SK-N-SH (cell line): ENCODE data around the gene EIF1.

Experiments
- FOXM1 ChIP-seq: IDR thresholded peaks from 2 replicates; pipeline ENCODE4 v1.4.0; 2012; ENCODE audit warnings: low read depth, mild to moderate bottlenecking
- GABPA ChIP-seq: IDR thresholded peaks from 2 replicates; pipeline ENCODE4 v1.4.0; 2012; ENCODE audit warnings: low read depth, mild to moderate bottlenecking
- MEF2A ChIP-seq: IDR thresholded peaks from 2 replicates; pipeline ENCODE4 v1.4.0; 2012; ENCODE audit warnings: low read depth, borderline replicate concordance
- MXI1 ChIP-seq: IDR thresholded peaks from 2 replicates; pipeline ENCODE4 v1.6.1; 2012; ENCODE audit warnings: mild to moderate bottlenecking, low read depth, low read length, improper control_type of control experiment
- NRF1 ChIP-seq: IDR thresholded peaks from 2 replicates; pipeline ENCODE4 v1.6.1; 2012; ENCODE audit warnings: low read depth, mild to moderate bottlenecking, low read length
- POLR2AphosphoS5 ChIP-seq: IDR thresholded peaks from 2 replicates; pipeline ENCODE4 v1.6.1; 2012; ENCODE audit warnings: low read depth, low read length
- YY1 ChIP-seq: IDR thresholded peaks from 2 replicates; pipeline ENCODE4 v1.4.0; 2012; ENCODE audit warnings: low read depth, mild to moderate bottlenecking
- TF ChIP-seq, protein P1 (sequence below): IDR thresholded peaks from 2 replicates; pipeline ENCODE4 v1.6.1; 2012; ENCODE audit warnings: mild to moderate bottlenecking, low read depth, low read length, moderate library complexity
- TF ChIP-seq, protein P2 (sequence below): fragments of 200-600 bp; sonication (generic); IDR thresholded peaks from 2 replicates; pipeline ENCODE4 v1.6.1; 2017; ENCODE audit warnings: antibody characterized with exemption, mild to moderate bottlenecking, moderate library complexity
- TF ChIP-seq, protein P3 (sequence below): IDR thresholded peaks from 2 replicates; pipeline ENCODE4 v1.4.0; 2012; ENCODE audit warnings: low read depth
- TF ChIP-seq, protein P4 (sequence below): IDR thresholded peaks from 2 replicates; pipeline ENCODE4 v1.4.0; 2012; ENCODE audit warnings: low read depth, borderline replicate concordance
- TF ChIP-seq, protein P5 (sequence below): IDR thresholded peaks from 2 replicates; pipeline ENCODE4 v1.4.0; 2012; ENCODE audit warnings: low read depth, borderline replicate concordance

DNA sequence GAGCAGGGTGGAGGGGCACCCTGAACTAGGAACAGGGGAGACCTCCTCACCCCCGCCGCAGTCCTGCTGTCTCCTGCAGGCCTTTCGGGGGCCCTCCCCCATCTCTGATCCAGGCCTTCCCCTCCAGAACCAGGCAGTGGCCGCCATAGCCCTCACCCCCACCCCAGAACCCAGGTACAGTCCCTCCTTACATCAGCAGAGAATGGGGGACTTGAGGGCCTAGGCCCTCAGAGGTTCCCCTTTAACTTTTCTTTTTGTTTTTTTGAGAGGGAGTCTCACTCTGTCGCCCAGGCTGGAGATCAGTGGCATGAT, 50.1 kb downstream of the EIF1 start:
- no peak for TF ChIP-seq YY1
- TF ChIP-seq, protein P1, sequence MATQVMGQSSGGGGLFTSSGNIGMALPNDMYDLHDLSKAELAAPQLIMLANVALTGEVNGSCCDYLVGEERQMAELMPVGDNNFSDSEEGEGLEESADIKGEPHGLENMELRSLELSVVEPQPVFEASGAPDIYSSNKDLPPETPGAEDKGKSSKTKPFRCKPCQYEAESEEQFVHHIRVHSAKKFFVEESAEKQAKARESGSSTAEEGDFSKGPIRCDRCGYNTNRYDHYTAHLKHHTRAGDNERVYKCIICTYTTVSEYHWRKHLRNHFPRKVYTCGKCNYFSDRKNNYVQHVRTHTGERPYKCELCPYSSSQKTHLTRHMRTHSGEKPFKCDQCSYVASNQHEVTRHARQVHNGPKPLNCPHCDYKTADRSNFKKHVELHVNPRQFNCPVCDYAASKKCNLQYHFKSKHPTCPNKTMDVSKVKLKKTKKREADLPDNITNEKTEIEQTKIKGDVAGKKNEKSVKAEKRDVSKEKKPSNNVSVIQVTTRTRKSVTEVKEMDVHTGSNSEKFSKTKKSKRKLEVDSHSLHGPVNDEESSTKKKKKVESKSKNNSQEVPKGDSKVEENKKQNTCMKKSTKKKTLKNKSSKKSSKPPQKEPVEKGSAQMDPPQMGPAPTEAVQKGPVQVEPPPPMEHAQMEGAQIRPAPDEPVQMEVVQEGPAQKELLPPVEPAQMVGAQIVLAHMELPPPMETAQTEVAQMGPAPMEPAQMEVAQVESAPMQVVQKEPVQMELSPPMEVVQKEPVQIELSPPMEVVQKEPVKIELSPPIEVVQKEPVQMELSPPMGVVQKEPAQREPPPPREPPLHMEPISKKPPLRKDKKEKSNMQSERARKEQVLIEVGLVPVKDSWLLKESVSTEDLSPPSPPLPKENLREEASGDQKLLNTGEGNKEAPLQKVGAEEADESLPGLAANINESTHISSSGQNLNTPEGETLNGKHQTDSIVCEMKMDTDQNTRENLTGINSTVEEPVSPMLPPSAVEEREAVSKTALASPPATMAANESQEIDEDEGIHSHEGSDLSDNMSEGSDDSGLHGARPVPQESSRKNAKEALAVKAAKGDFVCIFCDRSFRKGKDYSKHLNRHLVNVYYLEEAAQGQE: no peak
- no peak for TF ChIP-seq FOXM1
- TF ChIP-seq, protein P2, sequence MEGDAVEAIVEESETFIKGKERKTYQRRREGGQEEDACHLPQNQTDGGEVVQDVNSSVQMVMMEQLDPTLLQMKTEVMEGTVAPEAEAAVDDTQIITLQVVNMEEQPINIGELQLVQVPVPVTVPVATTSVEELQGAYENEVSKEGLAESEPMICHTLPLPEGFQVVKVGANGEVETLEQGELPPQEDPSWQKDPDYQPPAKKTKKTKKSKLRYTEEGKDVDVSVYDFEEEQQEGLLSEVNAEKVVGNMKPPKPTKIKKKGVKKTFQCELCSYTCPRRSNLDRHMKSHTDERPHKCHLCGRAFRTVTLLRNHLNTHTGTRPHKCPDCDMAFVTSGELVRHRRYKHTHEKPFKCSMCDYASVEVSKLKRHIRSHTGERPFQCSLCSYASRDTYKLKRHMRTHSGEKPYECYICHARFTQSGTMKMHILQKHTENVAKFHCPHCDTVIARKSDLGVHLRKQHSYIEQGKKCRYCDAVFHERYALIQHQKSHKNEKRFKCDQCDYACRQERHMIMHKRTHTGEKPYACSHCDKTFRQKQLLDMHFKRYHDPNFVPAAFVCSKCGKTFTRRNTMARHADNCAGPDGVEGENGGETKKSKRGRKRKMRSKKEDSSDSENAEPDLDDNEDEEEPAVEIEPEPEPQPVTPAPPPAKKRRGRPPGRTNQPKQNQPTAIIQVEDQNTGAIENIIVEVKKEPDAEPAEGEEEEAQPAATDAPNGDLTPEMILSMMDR: no peak
- no peak for TF ChIP-seq POLR2AphosphoS5
- no peak for TF ChIP-seq NRF1
- no peak for TF ChIP-seq GABPA
- TF ChIP-seq, protein P3, sequence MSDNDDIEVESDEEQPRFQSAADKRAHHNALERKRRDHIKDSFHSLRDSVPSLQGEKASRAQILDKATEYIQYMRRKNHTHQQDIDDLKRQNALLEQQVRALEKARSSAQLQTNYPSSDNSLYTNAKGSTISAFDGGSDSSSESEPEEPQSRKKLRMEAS: no peak
- TF ChIP-seq MXI1: no peak
- no peak for TF ChIP-seq MEF2A
- TF ChIP-seq, protein P4, sequence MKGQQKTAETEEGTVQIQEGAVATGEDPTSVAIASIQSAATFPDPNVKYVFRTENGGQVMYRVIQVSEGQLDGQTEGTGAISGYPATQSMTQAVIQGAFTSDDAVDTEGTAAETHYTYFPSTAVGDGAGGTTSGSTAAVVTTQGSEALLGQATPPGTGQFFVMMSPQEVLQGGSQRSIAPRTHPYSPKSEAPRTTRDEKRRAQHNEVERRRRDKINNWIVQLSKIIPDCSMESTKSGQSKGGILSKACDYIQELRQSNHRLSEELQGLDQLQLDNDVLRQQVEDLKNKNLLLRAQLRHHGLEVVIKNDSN: no peak
- TF ChIP-seq, protein P5, sequence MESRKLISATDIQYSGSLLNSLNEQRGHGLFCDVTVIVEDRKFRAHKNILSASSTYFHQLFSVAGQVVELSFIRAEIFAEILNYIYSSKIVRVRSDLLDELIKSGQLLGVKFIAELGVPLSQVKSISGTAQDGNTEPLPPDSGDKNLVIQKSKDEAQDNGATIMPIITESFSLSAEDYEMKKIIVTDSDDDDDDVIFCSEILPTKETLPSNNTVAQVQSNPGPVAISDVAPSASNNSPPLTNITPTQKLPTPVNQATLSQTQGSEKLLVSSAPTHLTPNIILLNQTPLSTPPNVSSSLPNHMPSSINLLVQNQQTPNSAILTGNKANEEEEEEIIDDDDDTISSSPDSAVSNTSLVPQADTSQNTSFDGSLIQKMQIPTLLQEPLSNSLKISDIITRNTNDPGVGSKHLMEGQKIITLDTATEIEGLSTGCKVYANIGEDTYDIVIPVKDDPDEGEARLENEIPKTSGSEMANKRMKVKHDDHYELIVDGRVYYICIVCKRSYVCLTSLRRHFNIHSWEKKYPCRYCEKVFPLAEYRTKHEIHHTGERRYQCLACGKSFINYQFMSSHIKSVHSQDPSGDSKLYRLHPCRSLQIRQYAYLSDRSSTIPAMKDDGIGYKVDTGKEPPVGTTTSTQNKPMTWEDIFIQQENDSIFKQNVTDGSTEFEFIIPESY: no peak
